NCI-H82 (cell line): Measurements from ENCODE around the gene RRAD.

Experiments
- DNase-seq: peaks from one replicate; lab custom pipeline; 2025; lab: John Stamatoyannopoulos, UW

RRAD gene

DNA sequence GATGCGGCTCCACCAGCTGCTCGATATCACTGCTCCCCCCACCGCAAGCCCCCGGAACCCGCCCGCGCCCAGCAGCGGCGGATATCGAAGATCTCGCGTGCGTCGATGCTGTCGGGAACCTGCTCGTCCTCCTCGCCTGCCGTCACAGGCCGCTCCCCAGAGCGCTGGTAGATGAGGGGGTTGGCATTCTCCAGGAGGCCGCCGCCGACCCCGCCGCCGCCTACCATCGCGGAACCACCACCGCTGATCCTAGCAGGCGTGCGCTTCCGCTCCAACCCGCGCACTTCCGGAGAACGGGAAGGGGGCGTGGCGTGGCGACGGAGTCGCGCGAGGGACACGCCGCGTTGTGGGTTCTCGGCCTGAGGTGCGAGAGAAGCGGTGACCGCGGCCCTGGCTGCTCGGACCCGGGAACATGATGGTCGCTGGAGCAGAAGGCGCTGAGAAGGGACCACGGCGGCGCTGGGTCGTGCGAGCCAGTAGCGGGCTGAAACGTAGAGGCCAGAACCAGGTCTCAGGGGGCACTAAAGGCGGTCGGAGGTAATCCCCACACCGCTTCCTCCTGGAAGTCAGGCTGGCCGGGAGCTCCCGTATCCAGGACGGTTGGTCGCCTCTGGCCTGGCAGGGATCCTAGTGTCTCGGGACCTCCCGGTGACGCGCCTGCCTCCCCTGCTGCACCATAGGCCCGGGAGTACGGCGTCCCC is 9.0 kb upstream of the RRAD start, which contains the start of gene CIAO2B:
Gene CIAO2B, minus strand, starts transcription at position 265 of the 701 bp plus-strand sequence. Its CDS starts 38 bp downstream, at position 227.
- DNase-seq: peak; percentile 85

DNA sequence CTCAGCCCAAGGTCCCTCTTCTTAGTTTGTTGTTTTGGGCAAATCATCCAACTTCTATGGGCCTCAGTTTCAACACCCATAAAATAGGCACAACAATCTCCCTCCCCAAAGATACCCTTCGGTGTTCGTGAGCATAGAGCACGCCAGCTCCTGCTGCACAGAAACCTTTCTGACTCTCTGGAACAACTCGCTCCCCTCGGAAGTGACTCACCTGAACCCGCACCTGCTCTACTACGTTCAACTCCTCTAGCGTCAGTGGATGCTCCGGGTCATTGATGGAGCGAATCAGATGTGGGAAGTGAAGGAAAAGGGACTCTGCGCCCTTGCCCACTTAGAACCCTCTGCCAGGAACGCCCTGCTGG is 8.4 kb upstream of the RRAD start:
- DNase-seq: no peak

DNA sequence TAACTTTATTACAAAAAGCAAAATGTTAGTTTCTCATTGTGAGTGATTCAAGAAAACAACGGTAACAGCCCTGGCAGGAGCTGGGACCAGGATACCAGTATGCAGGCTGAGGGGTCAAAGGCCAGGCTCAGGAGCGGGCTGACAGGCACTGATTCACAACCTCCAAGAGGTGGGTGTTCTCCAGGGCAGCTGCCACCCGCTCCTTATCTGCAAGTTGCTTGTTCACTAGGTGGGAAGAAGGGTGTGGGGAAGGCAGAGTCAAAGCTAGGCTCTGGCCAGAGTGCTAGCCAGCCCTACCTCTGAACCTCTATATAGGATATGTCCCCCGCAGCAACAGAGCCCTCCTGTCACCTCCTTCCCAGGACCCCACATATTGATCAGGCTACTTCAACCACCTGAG is 6.7 kb upstream of the RRAD start:
- DNase-seq: no peak

DNA sequence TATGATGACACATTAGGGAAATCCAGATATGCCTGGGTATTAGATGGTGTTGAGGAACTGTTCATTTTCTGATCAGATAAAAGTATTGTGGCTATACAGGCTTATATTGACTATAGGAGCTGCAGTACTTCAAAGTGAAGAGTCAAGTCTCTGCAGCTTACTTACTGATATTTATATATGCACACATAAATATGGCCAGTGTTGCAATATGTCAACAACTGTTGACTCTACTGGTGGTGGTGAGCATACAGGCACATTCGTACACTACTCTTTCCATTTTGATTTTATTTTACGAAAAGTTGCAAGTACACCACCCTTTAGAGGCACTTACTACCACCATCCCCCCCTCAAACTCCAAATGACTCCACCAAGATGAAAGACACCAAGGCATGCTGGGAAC is 6.3 kb upstream of the RRAD start:
- no peak for DNase-seq

DNA sequence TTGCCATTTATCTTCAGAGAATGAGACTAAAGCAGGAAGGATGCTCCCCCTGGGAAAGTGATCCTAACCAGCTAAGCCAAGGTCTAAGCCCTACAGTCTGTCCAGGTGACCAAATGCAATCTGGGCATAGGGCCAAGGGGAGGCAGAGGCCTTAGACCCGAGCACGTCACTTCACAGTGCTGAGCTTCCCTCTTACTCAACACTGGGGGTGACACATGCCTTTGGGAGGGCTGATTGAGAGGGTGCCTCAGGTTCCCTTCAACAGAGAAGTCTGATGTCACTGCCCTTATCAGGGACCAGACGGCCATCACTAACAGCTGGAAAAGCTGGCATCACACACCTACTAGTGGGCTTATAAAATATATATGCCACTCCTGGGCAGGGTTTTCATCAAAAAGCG is 4.9 kb upstream of the RRAD start:
- peak; percentile 70 for DNase-seq

DNA sequence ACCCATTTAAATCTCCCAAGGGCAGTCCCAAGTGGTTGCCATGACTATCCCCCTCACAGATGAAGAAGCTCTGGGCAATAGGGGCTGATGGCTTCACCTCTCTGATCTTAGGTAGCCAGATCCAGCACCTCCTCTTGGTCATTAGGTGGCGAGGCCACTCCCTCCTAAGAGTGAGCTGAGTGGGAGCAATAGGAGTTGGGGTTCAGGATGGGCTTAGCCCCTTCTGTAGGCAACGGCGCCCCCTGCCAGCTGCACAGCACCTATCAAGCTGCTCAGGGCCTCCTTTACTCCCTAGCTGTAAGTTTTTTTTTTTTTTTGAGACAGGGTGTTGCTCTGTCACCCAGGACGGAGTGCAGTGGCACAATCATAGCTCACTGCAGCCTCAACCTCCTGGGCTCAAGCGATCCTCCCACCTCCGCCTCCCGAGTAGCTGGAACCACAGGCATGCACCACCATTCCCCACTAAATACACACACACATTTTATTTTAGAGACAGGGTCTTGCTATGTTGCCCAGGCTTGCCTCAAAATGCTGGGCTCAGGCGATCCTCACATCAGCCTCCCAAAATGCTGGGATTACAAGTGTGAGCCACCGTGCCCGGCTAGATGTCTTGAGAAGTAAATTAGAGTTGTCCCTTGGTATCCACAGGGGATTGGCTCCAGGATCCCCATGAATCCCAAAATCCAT is 3.5 kb upstream of the RRAD start:
- peak; percentile 46 for DNase-seq

DNA sequence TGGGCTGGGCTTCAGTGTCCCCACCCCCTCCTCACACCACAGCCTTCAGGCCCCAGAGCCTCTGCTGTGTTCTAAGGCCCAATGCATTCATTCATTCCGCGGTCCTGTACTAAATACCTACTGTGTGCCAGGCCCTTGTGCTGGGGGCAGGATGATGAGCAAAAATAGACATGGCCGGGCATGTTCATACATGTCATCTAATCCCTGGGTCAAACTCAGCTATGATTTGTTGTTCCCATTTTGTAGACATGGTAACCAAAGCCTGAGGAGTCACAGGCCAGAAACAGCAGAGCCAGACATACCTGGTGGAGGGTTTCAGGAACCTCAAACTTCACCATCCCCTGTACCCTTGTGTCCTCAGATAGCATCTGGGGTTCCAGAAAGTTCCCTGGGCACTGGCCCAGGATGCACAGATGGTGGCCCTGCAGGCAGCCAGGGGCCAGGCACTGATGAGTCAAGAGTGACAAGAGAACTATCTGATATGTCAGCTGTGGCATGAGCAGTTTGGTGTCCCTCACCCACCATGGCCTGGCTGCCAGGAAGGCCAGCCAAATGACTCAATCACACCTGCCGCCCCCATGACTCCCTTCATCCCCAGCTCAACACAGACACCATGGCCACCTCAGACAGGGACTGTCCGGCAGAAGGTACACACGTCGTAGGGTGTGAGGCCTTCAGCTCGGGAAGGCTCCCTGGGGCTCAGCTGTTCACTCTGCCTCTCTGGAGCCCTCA is 2.7 kb upstream of the RRAD start:
- DNase-seq: no peak

DNA sequence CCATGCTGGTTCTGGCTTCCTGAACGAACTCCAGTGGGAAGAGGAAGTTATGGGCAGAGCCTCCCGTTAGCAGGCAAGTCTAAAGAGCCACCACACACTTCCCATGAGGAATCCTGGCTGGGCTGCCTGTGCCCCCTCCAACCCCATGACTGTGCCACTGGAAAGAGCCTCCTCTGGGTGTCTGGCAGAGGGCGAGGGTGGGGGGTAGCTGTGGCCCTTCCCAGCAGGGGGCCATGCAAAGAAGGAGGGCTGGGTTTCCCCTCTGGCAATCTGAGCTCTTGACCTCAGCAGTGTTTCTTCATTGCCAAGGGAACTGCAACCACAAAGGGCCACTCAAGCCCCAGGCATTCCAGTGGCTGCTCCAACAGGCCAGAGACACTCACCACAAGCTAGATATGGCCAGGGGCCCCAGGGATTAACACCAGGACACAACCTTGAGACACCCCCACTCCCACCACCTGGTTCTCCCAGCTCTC is 1.7 kb upstream of the RRAD start:
- no peak for DNase-seq

DNA sequence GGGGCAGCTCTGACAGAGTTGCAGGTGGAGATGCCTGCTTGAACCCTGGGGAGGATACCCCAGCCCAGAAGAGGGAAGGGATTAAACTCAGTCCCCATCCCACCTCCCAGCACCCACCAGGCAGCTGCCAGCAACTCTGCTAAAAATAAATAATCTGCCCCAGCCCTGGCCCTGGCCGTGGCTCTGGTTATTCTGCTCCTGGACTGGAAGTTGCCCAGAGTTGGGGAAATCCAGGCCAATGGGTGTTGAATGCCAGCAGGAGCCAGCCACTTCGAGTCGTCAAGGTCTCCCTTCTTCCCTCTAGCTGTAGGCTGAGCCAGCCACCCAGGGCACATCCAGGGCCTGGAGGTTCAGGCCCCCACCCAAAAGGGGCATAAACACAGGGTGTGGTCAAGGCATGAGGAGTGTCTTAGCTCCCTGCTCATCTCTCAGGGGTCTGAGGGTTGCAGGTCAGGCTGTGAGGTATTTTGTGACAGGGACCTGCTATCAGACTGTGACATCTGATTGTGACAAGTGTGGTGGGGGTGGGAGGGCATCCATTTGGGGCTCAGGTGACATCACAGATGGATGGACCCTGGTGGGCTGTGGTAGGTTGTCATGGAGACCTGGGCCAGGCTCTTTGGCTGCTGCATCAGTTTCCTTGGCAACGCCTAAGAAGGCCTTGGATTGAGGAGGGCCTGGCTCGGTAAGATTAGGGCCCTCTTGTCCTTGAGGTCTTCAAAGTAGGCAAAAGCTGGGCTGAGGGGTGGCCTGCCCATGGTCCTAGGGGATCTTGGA is 1.0 kb upstream of the RRAD start:
- no peak for DNase-seq

DNA sequence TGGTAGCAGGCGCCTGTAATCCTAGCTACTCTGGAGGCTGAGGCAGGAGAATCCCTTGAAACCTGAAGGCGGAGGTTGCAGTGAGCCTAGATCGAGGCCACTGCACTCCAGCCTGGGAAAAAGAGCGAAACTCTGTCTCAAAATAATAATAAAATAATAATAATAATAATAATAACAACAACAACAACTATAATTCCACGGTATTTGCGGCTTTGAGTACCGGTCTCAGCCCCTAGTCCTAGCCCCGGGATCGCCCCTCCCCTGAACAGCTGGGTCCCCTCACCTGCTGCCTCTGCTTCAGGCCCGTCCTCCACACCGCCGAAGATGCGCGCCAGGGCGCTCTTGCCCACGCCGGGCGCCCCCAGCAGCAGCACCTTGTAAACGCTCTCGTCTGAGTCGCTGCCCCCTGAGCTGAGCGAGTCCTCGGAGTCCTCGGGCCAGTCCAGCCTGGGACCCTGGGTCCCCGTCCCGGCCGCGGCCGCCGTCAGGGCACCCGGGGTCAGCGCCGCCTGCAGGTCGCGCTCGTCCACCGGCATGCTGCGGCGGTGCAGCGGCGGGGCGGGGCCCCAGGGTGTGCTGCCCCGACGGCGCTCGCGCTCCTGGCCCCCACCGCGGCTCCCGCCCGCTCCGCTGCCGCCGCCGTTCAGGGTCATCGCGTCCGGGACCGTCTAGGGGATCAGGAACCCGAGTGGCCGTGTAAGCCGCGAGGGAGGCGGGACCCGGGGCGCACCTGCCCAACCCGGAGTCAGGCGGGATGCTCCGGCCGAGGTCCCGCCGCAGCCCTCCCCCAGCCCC is 611 bp downstream of the RRAD start:
- DNase-seq: peak; percentile 63

DNA sequence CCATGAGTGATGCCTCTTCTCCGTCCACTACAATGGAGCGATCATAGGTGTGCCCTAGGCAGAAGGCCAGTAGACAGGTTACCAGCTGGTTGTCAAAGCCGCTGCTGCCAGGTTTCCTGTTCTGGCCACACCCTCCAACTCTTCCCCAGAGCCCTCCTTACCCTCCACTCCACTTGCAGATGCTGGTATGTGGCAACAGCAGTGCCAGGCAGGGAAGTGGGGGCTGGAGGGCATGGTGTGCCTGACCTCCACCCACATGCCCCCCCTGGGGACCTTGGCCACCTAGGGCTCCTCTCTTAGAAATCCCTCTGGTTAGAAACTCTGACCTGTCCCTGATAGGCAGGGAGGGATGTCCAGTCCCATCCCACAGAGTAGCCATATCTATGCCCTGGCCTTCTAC is 1.5 kb downstream of the RRAD start:
- DNase-seq: no peak

DNA sequence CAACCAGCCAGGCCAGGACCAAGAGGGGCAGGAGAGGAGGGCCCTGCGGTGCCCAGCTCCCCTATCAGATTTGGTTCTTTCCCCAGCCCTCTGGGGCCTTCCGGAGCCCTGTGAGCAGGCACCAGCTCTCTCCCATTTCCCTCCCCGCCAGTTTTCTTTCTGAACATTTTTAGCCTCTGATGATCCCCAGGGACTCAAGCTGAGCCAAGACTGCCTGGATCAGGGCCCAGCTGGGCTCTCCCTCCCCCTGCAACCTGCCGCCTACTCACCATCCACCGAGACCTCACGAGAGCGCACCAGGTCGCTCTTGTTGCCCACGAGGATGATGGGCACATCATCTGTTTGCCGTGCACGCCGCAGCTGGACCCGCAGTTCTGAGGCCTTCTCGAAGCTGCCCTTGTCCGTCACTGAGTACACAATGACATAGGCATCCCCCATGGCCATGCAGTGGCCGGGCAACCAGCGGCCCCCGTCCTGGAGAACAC is 2.0 kb downstream of the RRAD start:
- DNase-seq: peak; percentile 87

DNA sequence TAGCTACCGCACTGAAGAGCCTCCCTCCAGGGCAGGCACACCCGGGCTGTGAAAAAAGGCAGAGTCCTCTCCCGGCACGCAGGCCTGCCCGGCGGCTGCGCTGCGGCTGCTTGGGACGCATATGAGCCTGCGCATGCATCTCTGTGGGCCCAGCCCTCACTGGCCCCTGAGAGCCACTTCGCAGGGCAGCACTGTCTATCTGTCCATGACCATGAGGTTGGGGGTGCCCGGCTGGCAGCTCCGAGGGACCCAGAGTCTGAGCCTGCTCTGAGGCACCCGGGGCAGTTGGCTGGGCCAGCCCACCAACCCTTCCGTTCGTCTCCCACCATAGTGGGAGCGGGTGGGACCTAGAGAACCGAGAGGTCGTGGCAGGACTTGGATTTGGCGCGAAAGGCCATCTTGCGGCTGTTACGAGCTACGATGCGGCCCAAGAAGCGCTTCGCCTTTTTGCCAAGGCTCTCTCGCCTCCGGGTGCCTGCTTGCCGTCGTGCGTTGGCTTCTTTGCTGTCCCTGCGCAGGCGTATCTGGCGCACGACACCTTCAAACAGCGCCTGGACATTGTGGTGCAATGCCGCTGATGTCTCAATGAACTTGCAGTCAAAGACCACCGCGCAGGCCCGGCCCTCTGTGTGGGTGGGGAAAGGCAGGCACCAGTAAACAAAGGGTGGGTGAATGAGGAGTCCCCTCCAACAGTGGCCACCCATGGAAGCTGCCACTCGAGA is 3.4 kb downstream of the RRAD start:
- no peak for DNase-seq

DNA sequence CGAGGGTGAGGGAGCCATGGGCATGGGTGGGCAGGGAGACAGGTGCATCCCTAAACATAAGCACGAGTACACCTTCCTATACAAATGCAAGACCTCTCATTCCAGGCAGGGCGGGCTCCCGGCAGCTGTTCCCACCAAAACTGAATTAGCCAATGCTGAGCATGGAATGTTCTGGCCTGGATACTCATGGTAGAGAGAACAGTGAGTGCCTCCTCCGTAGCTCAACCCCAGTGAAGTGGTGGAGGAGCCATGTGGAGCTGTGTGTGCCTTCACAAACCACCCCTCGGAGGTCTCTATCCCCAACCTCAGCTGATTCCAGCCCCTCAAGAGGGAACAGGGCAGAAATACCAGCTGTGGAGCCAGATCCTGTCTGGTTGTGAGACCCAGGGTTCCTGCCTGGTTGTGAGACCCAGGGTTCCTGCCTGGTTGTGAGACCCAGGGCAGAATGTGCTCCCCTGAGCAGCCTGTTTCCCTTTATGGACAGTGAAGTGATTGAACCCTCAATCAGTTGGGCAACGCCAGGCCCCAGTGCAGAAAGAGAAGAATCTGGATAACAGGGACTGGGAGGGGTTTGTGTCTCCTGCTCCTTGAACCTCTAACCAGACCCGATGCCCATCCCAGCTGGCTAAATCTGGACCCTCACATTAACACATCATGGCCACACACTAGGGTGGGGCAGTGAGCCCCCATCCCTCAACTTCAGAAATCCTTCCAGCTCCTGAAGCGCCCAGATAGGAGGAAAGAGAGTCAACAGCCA is 4.2 kb downstream of the RRAD start:
- DNase-seq: no peak

DNA sequence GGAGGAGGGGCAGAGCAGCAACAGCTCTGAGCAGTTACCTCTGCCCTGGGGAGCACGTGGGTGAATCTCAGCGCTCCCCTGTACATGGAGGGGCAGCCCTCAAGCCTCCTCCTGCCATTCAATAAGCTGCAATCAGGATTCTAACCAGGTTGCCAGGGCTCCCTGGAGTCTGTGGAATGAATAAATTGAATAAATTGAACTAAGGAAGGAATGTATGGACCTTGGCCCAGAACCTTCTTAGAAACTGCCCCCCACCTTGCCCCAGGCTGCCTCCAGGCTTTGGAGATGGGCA is 5.1 kb downstream of the RRAD start:
- no peak for DNase-seq

DNA sequence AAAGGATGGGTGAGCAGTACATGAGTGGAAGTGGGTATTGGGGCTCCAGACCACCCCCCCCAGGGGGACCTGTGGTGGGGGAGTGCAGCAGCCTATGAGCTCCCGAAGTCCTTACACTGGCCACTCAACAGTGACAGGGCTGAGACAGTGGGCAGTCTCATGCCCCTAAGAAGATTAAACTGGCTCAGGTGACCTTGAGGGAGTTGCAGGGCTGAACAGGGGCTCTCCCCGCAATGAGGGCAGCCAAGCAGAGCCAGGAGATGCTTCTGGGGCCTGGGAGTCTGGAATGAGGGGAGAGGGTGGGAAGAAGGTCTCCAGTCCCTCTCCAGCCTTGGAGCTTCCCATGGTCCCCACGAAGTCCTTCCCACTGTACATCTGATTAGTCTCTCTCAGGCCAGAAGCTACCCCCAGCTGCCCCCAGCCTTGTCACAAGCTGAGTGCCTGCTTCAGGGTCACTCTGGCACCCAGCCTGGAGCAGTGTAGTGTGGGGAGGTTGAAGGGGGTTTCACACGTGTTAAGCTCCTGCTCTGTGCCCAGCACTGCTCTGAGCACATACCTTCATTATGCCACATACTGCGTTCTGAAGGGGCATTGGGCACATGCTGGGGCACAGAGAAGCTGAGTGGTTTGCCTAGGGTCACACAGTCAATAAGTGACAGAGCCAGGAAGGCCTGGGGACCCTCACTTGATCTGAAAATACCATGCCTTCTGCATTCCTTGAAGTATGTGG is 5.6 kb downstream of the RRAD start:
- peak; percentile 49 for DNase-seq

DNA sequence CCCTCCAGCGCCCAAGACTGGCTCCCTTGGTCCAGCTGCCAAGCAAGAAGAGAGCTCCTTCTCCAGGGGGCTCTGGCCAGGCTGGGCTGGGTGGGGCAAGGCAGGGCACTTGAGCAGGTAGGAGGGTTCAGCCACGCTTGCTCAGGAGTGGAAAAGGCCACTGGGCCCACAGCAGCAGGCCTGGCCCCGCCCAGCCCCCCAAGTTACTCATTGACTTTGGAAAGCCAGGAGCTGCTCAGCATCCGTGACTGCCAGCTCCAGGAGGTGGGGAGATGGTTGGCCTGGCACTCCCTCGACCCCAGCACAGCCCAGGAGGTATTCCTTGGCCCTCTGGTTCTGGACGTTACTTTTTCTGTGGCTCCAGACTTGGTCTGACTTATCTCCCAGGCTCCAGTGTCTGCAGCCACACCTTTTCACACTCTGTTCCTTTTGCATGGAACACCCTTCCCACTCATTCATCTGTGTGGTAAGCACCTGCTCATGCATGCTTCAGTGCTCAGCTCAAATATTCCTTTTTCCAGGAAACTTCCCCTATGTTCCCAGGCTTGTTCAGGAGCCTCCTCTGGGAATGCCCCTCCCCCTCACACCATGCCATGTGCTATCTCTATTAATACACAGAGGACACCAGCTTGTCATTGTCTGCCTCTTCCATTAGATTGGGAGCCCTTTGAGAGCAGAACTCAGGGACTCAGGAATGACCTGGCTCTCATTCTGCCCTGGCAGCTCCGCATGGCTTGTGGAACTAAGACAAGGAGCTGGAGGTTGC is 6.3 kb downstream of the RRAD start, which contains the start of gene CDH16:
Gene CDH16, minus strand, starts transcription at position 83 of the 766 bp plus-strand sequence. CDS start 820 bp downstream, outside the sequence.
- DNase-seq: peak; percentile 49

DNA sequence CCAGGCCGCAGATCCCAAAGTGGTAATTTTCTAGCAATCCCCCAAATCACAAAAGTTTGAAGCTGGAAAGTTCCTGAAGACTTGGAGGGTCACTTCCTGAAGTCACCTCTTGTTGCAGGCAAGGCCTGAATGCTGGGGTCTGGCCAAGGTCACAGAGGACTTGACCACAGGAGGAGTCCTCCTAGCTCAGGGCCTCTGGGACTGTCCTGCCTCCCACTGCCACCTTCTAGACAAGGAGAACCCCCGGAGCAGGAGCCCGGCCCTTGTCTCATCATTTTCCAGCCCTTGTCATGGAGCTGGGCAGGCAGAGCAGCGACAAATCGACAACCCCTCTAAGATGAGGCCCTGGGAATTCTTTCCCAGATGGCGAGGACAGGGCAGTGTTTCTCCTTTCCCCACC is 7.0 kb downstream of the RRAD start:
- DNase-seq: no peak
